HUES6 (cell line): ENCODE results near the gene MYL3.

Experiments
- H3K27ac ChIP-seq: 2 replicates; pipeline ENCODE4 v1.7.0; 2013; ENCODE audit warnings: low read depth, mild to moderate bottlenecking, low read length, inconsistent platforms
- H3K27me3 ChIP-seq: 2 replicates; pipeline ENCODE4 v1.6.1; 2013; ENCODE audit warnings: low read length; ENCODE audit not compliant: control insufficient read depth, insufficient read depth
- H3K36me3 ChIP-seq: 2 replicates; pipeline ENCODE4 v1.6.1; 2013; ENCODE audit warnings: low read length; ENCODE audit not compliant: control insufficient read depth, insufficient read depth
- H3K4me1 ChIP-seq: 2 replicates; pipeline ENCODE4 v1.6.1; 2013; ENCODE audit warnings: low read length; ENCODE audit not compliant: control insufficient read depth, insufficient read depth
- H3K4me3 ChIP-seq: 2 replicates; pipeline ENCODE4 v1.5.1; 2013; ENCODE audit warnings: low read depth, low read length
- H3K9ac ChIP-seq: one replicate; pipeline ENCODE4 v1.6.1; 2013; ENCODE audit warnings: mild to moderate bottlenecking, low read length
- H3K9me3 ChIP-seq: 2 replicates; pipeline ENCODE4 v1.6.1; 2013; ENCODE audit warnings: low read depth, low read length; ENCODE audit not compliant: control insufficient read depth, insufficient read depth

MYL3 gene

GRCh38 chr3:46905661-46906451 lies 42.6 kb upstream of the MYL3 start:
- Histone ChIP-seq H3K36me3 (no peaks in the 10 kb centered on the region), H3K27ac (no peak overlapping the region)

DNA sequence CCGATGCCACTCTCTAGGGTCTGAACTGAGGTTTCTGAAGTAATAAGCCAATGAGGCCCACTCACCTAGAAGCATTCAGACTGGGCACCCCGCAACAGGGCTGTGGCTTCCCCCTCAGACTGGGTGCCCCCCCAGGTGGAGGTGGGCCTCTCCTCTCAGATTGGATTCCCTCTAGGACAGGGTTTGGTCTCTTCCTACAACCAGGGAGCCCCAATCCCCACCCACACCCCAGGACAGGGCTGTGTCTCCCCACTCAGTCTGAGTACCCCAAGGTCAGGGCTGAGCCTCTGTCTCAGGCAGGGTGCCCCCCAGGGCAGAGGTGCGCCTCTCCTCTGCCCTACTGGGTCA lies 41.9 kb upstream of the MYL3 start:
- Histone ChIP-seq H3K9ac (no peak overlapping the region), H3K36me3 (no peaks in the 10 kb centered on the region), H3K4me1 (peaks cover 6% of the 10 kb centered on the region; the same call in 1 of the 2 replicates), H3K4me3 (no peak overlapping the region), H3K27me3 (no peaks in the 10 kb centered on the region), H3K9me3 (no peaks in the 10 kb centered on the region), H3K27ac (no peak overlapping the region)

More at GRCh38 chr3:46905661-46906451, 42.6 kb upstream of the MYL3 start:
- H3K27me3 ChIP-seq, result no peaks in the 10 kb centered on the region
- peaks cover 6% of the 10 kb centered on the region; the same call in 1 of the 2 replicates for H3K4me1 ChIP-seq
- no peak overlapping the region for H3K9ac ChIP-seq
- no peaks in the 10 kb centered on the region for H3K9me3 ChIP-seq
- H3K4me3 ChIP-seq, result no peak overlapping the region

- H3K27ac ChIP-seq, result no peak overlapping the region
Measured at GRCh38 chr3:46904303-46905212, 41.3 kb upstream of the MYL3 start.

DNA sequence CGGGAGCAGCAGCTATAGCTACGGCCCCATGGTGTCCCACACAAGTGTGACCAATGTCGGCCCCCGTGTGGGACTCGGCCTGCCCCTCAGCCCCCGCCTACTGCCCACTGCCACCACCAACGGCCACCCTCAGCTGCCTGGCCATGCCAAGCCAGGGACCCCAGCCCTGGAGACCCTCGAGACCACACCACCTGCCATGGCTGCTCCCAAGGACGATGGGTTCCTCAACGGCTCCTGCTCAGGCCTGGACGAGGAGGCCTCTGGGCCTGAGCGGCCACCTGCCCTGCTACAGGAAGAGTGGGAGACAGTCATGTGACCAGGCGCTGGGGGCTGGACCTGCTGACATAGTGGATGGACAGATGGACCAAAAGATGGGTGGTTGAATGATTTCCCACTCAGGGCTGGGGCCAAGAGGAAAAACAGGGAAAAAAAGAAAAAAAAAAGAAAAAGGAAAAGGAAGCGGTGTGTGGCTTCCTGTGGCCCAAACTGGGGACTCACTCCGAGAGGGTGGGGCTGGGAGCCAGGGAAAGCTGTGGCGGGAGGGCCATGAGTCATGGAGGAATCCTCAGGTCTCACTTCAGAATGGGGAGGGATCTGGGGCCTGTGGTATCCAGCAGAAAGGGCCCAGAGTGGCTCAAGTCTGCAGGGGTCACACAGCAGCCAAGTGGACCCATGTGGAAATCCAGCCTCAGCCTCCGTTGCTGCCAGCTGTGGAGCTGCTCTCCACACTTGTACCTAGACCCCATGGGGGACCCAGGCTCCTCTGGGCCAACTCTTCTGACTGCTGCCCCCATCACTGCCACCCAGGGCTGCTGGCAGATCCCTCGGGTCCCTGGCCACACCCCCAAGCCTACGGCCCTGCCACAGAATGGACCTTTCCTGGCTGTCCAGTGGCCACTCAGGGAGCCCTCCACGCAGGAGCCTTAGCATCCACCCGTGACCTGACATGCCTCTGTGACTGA lies 40.4 kb upstream of the MYL3 start:
- Histone ChIP-seq H3K9ac (no peak overlapping the region), H3K9me3 (no peaks in the 10 kb centered on the region), H3K4me1 (no peaks in the 10 kb centered on the region), H3K27ac (no peak overlapping the region), H3K27me3 (peaks cover 6% of the 10 kb centered on the region), H3K4me3 (no peak overlapping the region), H3K36me3 (no peaks in the 10 kb centered on the region)

More at GRCh38 chr3:46904303-46905212, 41.3 kb upstream of the MYL3 start:
- Histone ChIP-seq H3K4me3 (no peak overlapping the region), H3K36me3 (no peaks in the 10 kb centered on the region), H3K9ac (no peak overlapping the region), H3K27me3 (no peaks in the 10 kb centered on the region), H3K9me3 (no peaks in the 10 kb centered on the region), H3K4me1 (0 out of 2 replicates have a peak, but pooled peaks cover 3% of the 10 kb centered on the region)

DNA sequence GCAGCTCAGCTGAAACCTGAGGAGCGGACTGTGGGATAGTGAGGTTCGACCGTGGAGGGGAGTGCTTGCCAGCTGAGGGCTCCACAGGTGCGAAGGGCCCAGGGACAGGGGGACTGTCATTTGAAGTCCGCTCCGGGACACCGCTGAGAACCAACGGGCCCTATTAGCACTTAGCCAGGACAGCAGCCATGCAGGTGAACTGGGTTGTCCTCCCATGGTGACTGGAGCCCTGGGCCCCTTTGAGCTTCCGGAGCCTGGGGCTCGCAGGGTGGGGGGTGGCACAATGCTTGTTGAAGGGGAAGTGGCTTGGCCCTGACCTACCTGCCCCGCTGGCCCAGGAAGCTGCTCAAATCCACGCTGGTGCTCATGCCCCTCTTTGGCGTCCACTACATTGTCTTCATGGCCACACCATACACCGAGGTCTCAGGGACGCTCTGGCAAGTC lies 39.0 kb upstream of the MYL3 start:
- H3K4me1 ChIP-seq, result no peaks in the 10 kb centered on the region
- no peaks in the 10 kb centered on the region for H3K36me3 ChIP-seq
- peaks cover 15% of the 10 kb centered on the region for H3K27me3 ChIP-seq
- no peak overlapping the region for H3K4me3 ChIP-seq
- H3K9me3 ChIP-seq, result no peaks in the 10 kb centered on the region
- H3K9ac ChIP-seq, result no peak overlapping the region
- H3K27ac ChIP-seq, result no peak overlapping the region

- no peaks in the 10 kb centered on the region for H3K4me1 ChIP-seq
- H3K36me3 ChIP-seq, result no peaks in the 10 kb centered on the region
- H3K27me3 ChIP-seq, result peaks cover 15% of the 10 kb centered on the region
- H3K9me3 ChIP-seq, result no peaks in the 10 kb centered on the region
- no peak overlapping the region for H3K4me3 ChIP-seq
- no peak overlapping the region for H3K9ac ChIP-seq
- H3K27ac ChIP-seq, result no peak overlapping the region
Measured at GRCh38 chr3:46901591-46902187, 38.4 kb upstream of the MYL3 start.

DNA sequence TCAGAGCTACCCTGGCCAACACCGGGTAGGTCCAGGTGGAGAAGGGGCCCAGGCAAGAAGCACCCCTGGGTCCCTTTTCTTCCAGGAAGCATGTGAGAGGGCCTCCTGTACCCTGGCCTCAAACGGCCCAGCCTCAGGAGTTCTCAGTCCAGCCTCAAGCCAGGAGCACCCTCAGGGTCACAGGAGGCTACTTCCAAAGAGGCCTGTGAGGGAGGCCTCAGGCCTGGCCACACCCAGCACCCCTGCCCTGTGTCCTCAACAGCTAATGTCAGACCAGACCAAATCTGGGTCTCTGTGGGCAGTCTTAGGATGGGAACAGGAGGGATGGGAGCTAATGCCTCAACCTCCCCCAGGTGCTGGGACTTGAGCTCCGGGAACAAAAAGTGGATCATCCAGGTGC lies 37.8 kb upstream of the MYL3 start:
- no peaks in the 10 kb centered on the region for H3K4me1 ChIP-seq
- H3K9me3 ChIP-seq, result no peaks in the 10 kb centered on the region
- H3K9ac ChIP-seq, result no peak overlapping the region
- H3K27me3 ChIP-seq, result peaks cover 15% of the 10 kb centered on the region
- no peak overlapping the region for H3K4me3 ChIP-seq
- H3K36me3 ChIP-seq, result no peaks in the 10 kb centered on the region
- no peak overlapping the region for H3K27ac ChIP-seq

DNA sequence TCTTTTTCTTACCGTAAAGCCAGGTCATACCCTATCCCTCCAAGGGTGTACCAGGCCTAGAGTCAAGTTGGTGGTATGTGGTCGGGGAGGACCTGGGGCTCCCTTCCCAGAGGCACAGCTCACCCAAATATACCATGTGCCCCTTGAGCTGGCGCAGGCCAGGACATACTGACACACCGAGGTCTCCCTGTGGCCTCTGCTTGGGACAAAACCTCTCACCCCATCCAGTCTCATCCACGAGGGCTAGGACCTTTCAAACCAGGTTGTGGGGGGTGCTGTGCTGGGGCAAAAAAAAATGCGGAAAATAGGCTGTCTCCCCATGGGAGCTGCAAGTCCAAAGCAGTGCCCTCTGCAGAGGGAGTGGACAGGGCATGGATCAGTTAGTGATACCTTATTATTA lies 37.1 kb upstream of the MYL3 start:
- H3K9me3 ChIP-seq, result no peaks in the 10 kb centered on the region
- H3K36me3 ChIP-seq, result no peaks in the 10 kb centered on the region
- H3K27me3 ChIP-seq, result peaks cover 15% of the 10 kb centered on the region
- no peak overlapping the region for H3K27ac ChIP-seq
- H3K4me1 ChIP-seq, result no peaks in the 10 kb centered on the region
- no peak overlapping the region for H3K9ac ChIP-seq
- H3K4me3 ChIP-seq, result no peak overlapping the region

DNA sequence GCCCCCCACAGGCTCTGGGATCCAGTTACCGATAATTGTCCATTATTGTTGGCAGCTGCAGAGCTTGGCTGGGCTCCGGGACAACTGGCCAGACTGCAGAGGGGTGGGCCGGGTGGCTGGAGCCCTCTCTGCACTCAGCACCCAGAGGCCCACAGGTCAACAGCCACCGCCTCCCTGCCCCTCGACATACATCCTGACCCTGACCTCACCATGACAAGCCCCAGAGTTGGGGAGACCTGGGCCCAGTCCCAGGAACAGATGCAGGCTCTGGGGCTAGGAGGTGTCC lies 36.7 kb upstream of the MYL3 start:
- no peaks in the 10 kb centered on the region for H3K36me3 ChIP-seq
- H3K4me3 ChIP-seq, result no peak overlapping the region
- no peaks in the 10 kb centered on the region for H3K4me1 ChIP-seq
- no peak overlapping the region for H3K27ac ChIP-seq
- no peaks in the 10 kb centered on the region for H3K9me3 ChIP-seq
- H3K9ac ChIP-seq, result no peak overlapping the region
- H3K27me3 ChIP-seq, result peaks cover 15% of the 10 kb centered on the region

- Histone ChIP-seq H3K27me3 (peaks cover 15% of the 10 kb centered on the region), H3K9me3 (no peaks in the 10 kb centered on the region), H3K36me3 (no peaks in the 10 kb centered on the region), H3K4me3 (peak overlapping the region; percentile 38; the same call in 1 of the 2 replicates), H3K4me1 (no peaks in the 10 kb centered on the region), H3K9ac (no peak overlapping the region), H3K27ac (no peak overlapping the region)
Measured at GRCh38 chr3:46899151-46900006, 36.1 kb upstream of the MYL3 start.
